ENCODE results near the gene FES. TPM values are rescaled to one million over a fixed set of nuclear protein-coding genes. Genes with fewer than 3 reads are reported as not detected.
A peak's percentile ranks its signal among the peaks of the same experiment; 100 is the strongest.

The FES gene
- total RNA-seq, 4 donors from 2014 or later = 7.0 to 18.3 (median 14.0) TPM

DNA sequence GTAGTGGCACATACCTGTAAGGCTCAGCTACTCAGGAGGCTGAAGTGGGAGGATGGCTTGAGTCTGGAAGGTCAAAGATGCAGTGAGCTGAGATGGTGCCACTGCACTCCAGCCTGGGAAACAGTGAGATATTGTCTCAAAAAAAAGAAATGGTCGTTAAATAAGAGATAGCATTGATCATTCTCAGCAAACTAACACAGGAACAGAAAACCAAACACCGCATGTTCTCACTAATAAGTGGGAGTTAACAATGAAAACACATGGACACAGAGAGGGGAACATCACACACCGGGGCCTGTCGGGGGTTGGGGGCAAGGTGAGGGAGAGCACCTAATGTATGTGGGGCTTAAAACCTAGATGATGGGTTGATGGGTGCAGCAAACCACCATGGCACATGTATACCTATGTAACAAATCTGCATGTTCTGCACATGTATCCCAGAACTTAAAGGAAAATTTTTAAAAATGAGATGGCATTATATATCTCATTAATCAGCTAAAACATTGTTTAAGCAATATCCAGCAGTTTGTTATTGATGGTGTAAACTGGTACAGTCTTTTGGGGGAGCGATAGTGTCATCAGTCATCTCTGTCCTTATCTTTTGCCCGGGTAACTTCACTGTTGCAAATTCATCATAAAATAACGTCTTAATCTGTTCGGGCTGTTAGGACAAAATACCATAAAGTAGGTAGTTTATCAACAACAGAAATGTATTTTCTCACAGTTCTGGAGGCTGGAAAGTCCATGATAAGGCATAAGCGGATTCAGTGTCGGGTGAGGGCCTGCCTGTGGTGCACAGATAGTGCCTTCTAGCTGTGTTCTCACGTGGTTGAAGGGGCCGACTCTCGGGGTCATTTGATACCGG is 17.1 kb downstream of the FES start:
- Histone ChIP-seq H3K4me3 (peak overlapping the region in 1 of 4 donors; percentile 74), H3K27me3 (no peaks in the 10 kb centered on the region), H3K9me3 (no peaks in the 10 kb centered on the region), H3K36me3 (peaks cover 0 to 5% (median 1%) of the 10 kb centered on the region in 4 donors), H3K27ac (peak overlapping the region; percentile 93 to 99 (median 96)), H3K4me1 (peaks cover 13 to 19% (median 18%) of the 10 kb centered on the region in 4 donors)
- WGBS, 2 donors (ENCODE audit: low coverage in 1 of 2) = 43 to 67% methylated on average over 8 to 14 of the region's 14 CpGs
- in situ Hi-C loops (cut with MboI; ENCODE audit: low pct_ligation_motif_present in 1 of 4, low pct_unique_long_range_greater_than_20kb in 1 of 4, low sequenced_read_pairs in 3 of 4) = no loop called here
- intact Hi-C loops (cut with DNase I; ENCODE audit: low total_unique reads) = no loop called here
- no peak for DNase-seq
- TF ChIP-seq POLR2AphosphoS5 (IDR thresholded peaks at IDR 0.05) = no peak
- no peak for TF ChIP-seq POLR2A (IDR thresholded peaks at IDR 0.05)
- TF ChIP-seq EP300 (IDR thresholded peaks at IDR 0.05; ENCODE audit: low read depth) = no peak
- TF ChIP-seq CTCF (IDR thresholded peaks at IDR 0.05) = no peak

- Histone ChIP-seq H3K9me3 (no peaks in the 10 kb centered on the region), H3K36me3 (peaks cover 0 to 14% (median 6%) of the 10 kb centered on the region in 4 donors), H3K4me1 (peaks cover 13 to 19% (median 18%) of the 10 kb centered on the region in 4 donors), H3K4me3 (peak overlapping the region; percentile 33 to 92 (median 78)), H3K27me3 (no peaks in the 10 kb centered on the region), H3K27ac (peak overlapping the region; percentile 93 to 99 (median 96))
- no peak for TF ChIP-seq EP300 (IDR thresholded peaks at IDR 0.05; ENCODE audit: low read depth)
- peak; percentile 60 for TF ChIP-seq POLR2A (IDR thresholded peaks at IDR 0.05)
- TF ChIP-seq POLR2AphosphoS5 (IDR thresholded peaks at IDR 0.05) = peak; percentile 54 to 71 (median 64)
- peak; percentile 76 to 94 (median 79) for TF ChIP-seq CTCF (IDR thresholded peaks at IDR 0.05)
- WGBS, 2 donors (ENCODE audit: low coverage in 1 of 2) = 0% methylated on average over 5 to 70 of the region's 71 CpGs
- DNase-seq = peak; percentile 82
- in situ Hi-C loops (cut with MboI; ENCODE audit: low pct_ligation_motif_present in 1 of 4, low pct_unique_long_range_greater_than_20kb in 1 of 4, low sequenced_read_pairs in 3 of 4) (no loop called here), intact Hi-C loops (cut with DNase I; ENCODE audit: low total_unique reads) (no loop called here)
Measured at GRCh38 chr15:90902040-90902839, 17.9 kb downstream of the FES start.

DNA sequence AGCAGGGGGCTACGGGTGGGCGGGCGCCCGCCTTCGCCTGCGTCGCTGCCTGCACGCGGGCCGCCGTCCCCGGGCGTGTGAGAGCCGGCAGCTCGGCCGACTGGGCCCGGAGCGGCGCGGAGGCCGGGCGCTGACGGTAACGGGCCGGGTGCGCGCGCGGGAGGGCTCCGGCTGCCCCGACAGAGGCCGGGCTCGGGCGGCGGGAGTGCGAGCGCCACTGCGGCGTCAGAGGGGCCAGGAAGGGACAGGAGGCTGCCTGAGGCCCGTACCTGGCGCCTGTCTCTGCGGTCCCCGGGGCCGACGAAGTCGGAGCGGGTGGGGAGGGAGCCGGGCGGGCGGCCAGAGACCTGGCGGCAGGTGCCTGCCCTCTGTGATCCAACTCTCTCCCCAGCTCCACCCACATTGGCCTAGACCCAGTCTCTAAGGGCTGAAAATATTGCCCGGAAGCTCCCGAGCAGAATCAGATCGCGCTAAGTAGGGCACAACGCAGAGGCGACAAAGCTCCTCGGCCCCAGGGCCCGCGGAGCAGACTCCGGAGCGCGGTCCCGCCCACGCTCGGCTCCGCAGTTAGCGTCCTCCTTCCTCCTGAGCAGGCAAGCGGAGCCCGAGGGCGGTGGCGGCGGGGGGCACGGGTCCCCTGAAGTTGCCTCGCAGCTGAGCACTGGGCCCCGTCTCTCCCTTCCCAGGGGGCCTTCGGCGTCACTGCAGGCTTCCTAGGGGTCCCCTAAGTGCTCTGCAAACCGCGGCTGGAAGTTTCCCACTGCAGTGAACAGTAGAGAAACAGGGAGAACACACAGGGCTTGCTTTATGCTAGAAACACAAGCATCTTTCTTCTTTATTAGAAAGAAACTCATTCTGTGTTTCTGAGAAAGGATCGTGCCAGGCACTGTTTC is 18.8 kb downstream of the FES start, which contains the start of gene MAN2A2:
MAN2A2 (plus strand) TSS at position 463 of the 893 bp plus-strand sequence. CDS start 906 bp downstream, outside the sequence.
- no peaks in the 10 kb centered on the region for H3K27me3 ChIP-seq

More for the DNA sequence above, 18.8 kb downstream of the FES start, which contains the start of gene MAN2A2:
- H3K27ac ChIP-seq = peak within 1 kb of the TSS; percentile 93 to 99 (median 96)
- 1 to 17% methylated on average over 1 to 58 of the region's 81 CpGs for WGBS, 2 donors (ENCODE audit: low coverage in 1 of 2)
- peaks cover 13 to 19% (median 18%) of the 10 kb centered on the region in 4 donors for H3K4me1 ChIP-seq
- H3K4me3 ChIP-seq = peak within 1 kb of the TSS; percentile 74 to 92 (median 82)
- TF ChIP-seq POLR2AphosphoS5 (IDR thresholded peaks at IDR 0.05) (peak; percentile 34 to 72 (median 68)), POLR2A (IDR thresholded peaks at IDR 0.05) (peak; percentile 74), EP300 (IDR thresholded peaks at IDR 0.05; ENCODE audit: low read depth) (no peak), CTCF (IDR thresholded peaks at IDR 0.05) (no peak)
- in situ Hi-C loops (cut with MboI; ENCODE audit: low pct_ligation_motif_present in 1 of 4, low pct_unique_long_range_greater_than_20kb in 1 of 4, low sequenced_read_pairs in 3 of 4) = no loop called here
- peak; percentile 78 for DNase-seq
- H3K36me3 ChIP-seq = peaks cover 0 to 17% (median 9%) of the 10 kb centered on the region in 4 donors
- H3K9me3 ChIP-seq = no peaks in the 10 kb centered on the region
- intact Hi-C loops (cut with DNase I; ENCODE audit: low total_unique reads) = no loop called here

Data from transverse colon (tissue), 4 donors.